Measurements from ENCODE around the gene CHCHD1. TPM values are rescaled to one million over a fixed set of nuclear protein-coding genes. Genes with fewer than 3 reads are reported as not detected.

CHCHD1 gene
- total RNA-seq, 2 donors from 2014 or later, result 37.6 to 49.3 TPM

DNA sequence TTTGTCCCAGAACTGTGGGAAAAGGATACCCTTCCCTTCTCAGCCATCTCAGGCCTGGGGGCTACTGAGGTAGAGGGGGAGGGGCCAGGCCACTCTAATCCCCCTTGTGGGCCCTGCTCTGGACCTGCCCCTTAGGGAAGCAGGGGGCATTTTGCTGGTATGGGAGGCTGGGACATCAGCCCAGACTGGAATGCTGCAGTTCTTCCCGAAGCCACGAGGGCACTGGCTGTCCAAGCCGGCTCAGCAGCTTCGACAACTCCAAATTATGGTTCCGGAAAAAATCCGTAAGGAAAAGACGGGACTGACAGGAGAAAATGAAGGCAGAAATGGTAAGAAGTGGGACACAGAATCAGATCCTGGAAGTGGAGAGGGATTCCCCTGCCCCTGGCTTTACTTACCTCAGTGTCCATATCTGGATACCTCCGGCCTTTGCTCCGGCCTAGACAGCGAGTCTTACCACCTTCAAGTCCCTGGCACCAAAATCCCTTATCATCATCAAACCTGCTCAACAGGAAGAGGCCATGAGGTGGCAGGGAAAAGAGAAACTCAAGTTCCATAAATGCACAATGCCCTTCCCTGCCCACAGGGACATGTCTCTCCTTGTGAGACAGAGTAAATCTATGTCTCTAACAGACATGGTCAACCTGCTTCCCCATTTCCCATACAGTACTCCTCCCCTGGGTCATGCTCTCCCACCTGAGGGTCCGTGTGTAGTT, 20.6 kb downstream of the CHCHD1 start:
- 90 to 100% methylated on average over 11 of the region's 11 CpGs for WGBS, 2 experiments (ENCODE audit: insufficient coverage in 1 of 2, insufficient read length in 1 of 2)
- Histone ChIP-seq H3K36me3 (ENCODE audit: control insufficient read depth, insufficient read depth, low read length) (peaks cover 76% of the 10 kb centered on the region), H3K27me3 (ENCODE audit: control insufficient read depth, insufficient read depth, low read length, poor library complexity, severe bottlenecking) (no peaks in the 10 kb centered on the region), H3K9me3 (ENCODE audit: control insufficient read depth, low read length) (no peaks in the 10 kb centered on the region), H3K4me3 (ENCODE audit: low read length) (no peak overlapping the region), H3K4me1 (ENCODE audit: control insufficient read depth, insufficient read depth, low read length) (no peaks in the 10 kb centered on the region), H3K27ac (ENCODE audit: low read depth, low read length) (no peak overlapping the region), H3K9ac (ENCODE audit: extremely low read depth, low read length, poor library complexity, severe bottlenecking) (no peak overlapping the region)
- TF ChIP-seq CTCF (conservative IDR thresholded peaks at IDR 0.05), result no peak
- peak; percentile 32 for DNase-seq
- no peaks in the 10 kb centered on the region for H3K27me3 Mint-ChIP-seq (ENCODE audit: insufficient read depth)
- H3K36me3 Mint-ChIP-seq (ENCODE audit: low read depth), result peaks cover 51% of the 10 kb centered on the region
- no peak overlapping the region for H3K27ac Mint-ChIP-seq
- H3K4me3 Mint-ChIP-seq, result no peak overlapping the region
- H3K4me1 Mint-ChIP-seq, result no peaks in the 10 kb centered on the region
- no peaks in the 10 kb centered on the region for H3K9me3 Mint-ChIP-seq

- peaks cover 68% of the 10 kb centered on the region for H3K36me3 ChIP-seq (ENCODE audit: control insufficient read depth, insufficient read depth, low read length)
- H3K27ac Mint-ChIP-seq, result no peak overlapping the region
- no peak overlapping the region for H3K4me3 Mint-ChIP-seq
Observed at GRCh38 chr10:73803680-73804286, 21.9 kb downstream of the CHCHD1 start.

DNA sequence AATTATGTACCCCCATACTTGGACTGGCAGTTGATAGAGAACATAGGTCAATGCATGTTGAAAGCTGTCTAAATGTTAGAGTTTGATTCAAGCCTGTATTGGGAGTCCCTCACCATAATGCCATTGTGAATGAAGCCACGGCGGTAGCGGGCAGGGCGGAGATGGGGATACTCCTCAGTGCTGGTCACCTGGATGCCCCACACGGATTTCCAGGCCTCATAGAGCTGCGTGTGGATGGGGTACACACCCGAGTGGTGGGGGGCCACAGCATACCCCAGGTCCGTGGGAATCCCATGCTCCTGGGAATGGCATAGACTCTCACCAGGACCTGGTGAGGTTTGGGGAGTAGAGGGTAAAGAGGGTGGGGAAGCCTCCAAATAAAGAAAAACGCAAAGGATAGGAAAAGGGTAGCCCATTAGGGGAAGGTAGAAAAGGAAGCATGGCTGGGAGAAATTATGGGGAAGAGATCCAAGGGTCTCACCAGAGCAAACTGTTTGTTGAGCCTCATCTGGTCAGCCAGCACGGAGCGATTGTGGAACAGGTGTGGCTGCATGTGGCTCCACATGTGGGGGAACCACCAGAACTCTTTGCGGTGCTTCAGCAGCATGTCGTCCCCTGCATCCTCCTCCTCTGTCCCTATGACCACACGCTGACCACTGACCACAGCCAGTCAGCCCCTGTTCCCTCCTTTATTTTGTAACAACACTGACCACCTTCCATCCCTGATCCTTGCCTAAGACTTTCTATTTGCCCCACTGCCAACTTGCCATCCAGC, 24.5 kb downstream of the CHCHD1 start:
- Histone ChIP-seq H3K4me1 (ENCODE audit: control insufficient read depth, insufficient read depth, low read length) (no peaks in the 10 kb centered on the region), H3K36me3 (ENCODE audit: control insufficient read depth, insufficient read depth, low read length) (peaks cover 45% of the 10 kb centered on the region), H3K27me3 (ENCODE audit: control insufficient read depth, insufficient read depth, low read length, poor library complexity, severe bottlenecking) (no peaks in the 10 kb centered on the region), H3K9me3 (ENCODE audit: control insufficient read depth, low read length) (no peaks in the 10 kb centered on the region), H3K4me3 (ENCODE audit: low read length) (no peak overlapping the region), H3K27ac (ENCODE audit: low read depth, low read length) (no peak overlapping the region), H3K9ac (ENCODE audit: extremely low read depth, low read length, poor library complexity, severe bottlenecking) (no peak overlapping the region)
- H3K9me3 Mint-ChIP-seq, result no peaks in the 10 kb centered on the region
- no peaks in the 10 kb centered on the region for H3K27me3 Mint-ChIP-seq (ENCODE audit: insufficient read depth)
- no peak for TF ChIP-seq CTCF (conservative IDR thresholded peaks at IDR 0.05)
- WGBS, 2 experiments (ENCODE audit: insufficient coverage in 1 of 2, insufficient read length in 1 of 2), result 92 to 93% methylated on average over 13 to 14 of the region's 14 CpGs
- H3K4me1 Mint-ChIP-seq, result no peaks in the 10 kb centered on the region
- no peak overlapping the region for H3K4me3 Mint-ChIP-seq
- H3K36me3 Mint-ChIP-seq (ENCODE audit: low read depth), result peaks cover 56% of the 10 kb centered on the region
- no peak for DNase-seq
- H3K27ac Mint-ChIP-seq, result no peak overlapping the region

More at GRCh38 chr10:73803680-73804286, 21.9 kb downstream of the CHCHD1 start:
- TF ChIP-seq CTCF (conservative IDR thresholded peaks at IDR 0.05), result no peak
- no peak for DNase-seq
- Mint-ChIP-seq H3K4me1 (no peaks in the 10 kb centered on the region), H3K9me3 (no peaks in the 10 kb centered on the region), H3K36me3 (ENCODE audit: low read depth) (peaks cover 53% of the 10 kb centered on the region), H3K27me3 (ENCODE audit: insufficient read depth) (no peaks in the 10 kb centered on the region)
- H3K4me1 ChIP-seq (ENCODE audit: control insufficient read depth, insufficient read depth, low read length), result no peaks in the 10 kb centered on the region
- no peaks in the 10 kb centered on the region for H3K9me3 ChIP-seq (ENCODE audit: control insufficient read depth, low read length)
- no peak overlapping the region for H3K9ac ChIP-seq (ENCODE audit: extremely low read depth, low read length, poor library complexity, severe bottlenecking)
- no peaks in the 10 kb centered on the region for H3K27me3 ChIP-seq (ENCODE audit: control insufficient read depth, insufficient read depth, low read length, poor library complexity, severe bottlenecking)
- H3K27ac ChIP-seq (ENCODE audit: low read depth, low read length), result no peak overlapping the region
- H3K4me3 ChIP-seq (ENCODE audit: low read length), result no peak overlapping the region

All from endodermal cell (in vitro differentiated cells).